Stimulated activated CD8-positive, alpha-beta memory T cell treated with anti-CD3 and anti-CD28 coated beads, Interleukin-4, amount 100 ng/mL, for 24 hours (primary cell): Measurements from ENCODE around the gene NFIX.

Source experiments
- DNase-seq: peaks from one replicate; pipeline ENCODE4 v3.0.0-alpha.2; 2020; ENCODE audit warnings: low read depth

The NFIX gene

DNA sequence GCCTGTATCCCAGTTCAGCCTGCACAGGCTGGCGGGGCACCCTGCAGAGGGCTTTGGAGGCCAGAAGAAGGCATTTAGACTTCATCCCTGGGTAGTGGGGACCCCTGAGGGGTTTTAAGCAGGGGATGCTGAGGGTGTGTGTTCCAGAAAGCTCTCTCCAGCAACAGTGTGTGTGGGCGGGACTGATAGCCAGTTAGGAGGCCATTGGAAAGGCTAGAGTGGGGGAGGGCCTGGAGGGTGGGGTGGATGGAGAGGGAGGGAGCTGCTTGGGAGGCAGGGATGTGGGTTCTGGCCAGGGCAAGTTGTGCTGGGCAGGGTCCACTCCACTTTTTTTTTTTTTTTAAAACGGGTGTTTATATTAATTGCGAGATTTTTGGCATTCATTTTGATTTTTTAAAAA lies 79.1 kb downstream of the NFIX start:
- DNase-seq = no peak

DNA sequence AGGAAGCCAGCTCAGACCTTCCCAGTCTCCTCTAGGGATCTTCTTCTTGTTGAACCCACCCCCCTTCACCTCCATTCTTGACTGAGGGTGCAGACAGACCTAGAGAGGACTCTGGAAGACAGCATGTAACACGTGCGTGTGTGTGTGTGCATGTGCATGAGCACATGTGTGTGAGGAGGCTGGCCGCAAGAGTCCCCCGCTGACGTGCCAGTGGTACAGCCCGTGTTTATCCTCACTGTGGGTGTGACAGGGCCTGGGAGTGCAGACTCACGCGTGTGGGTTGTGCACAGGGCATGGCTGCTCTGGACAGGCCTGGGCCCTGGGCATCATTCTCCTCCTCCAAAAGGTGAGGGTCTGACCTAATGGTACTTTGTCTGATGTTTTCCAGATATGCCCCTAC lies 81.0 kb downstream of the NFIX start:
- DNase-seq = no peak

GRCh38 chr19:13076787-13077186 lies 81.5 kb downstream of the NFIX start:
- DNase-seq = no peak

- DNase-seq = no peak
These were observed 82.0 kb downstream of the NFIX start for GRCh38 chr19:13077240-13077639.

- no peak for DNase-seq
These were observed 83.1 kb downstream of the NFIX start for GRCh38 chr19:13078381-13078780.

GRCh38 chr19:13078897-13079541 lies 83.7 kb downstream of the NFIX start:
- no peak for DNase-seq

- DNase-seq = no peak
These were observed 84.3 kb downstream of the NFIX start for GRCh38 chr19:13079542-13079986.

GRCh38 chr19:13082192-13083007 lies 87.1 kb downstream of the NFIX start:
- no peak for DNase-seq

- no peak for DNase-seq
These were observed 87.7 kb downstream of the NFIX start for GRCh38 chr19:13083008-13083404.

DNA sequence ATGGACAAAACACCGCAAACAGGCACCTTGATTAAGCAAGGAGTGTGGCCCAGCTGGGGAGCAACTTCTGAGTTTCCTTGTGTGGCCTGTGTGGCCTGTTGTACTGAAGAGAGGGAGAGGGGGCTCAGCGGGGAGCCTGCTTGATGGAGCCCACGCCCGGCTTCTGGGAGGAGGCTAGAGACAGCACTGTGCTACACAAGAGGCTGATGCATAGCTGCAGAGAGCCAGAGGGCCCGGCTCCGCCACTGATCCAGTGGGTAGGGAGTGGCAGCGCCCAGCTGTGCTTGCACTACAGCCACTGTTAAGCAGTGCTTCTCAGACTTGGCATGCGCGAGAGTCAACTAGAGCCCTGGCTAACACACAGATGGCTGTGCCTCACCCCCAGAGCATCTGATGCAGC lies 88.4 kb downstream of the NFIX start:
- DNase-seq = no peak

DNA sequence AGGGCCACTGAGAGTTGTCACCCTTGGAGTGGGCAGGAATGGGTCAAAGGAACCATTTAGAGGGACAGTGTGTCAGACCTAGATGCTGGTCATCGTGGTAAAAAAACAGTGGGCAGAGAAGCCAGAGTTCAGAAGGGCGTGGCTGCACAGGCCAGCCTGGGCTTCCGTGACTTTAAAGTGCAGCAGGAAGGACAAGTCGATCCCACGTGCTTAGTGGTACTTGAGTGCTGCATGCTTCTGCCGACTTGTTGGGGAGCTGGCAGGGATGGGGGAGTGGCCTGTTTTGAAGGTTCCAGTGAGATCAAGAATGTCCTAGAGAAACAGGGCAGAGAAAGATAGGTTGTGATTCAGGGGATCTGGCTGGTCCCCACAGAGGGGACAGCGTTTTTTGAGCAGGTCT lies 90.4 kb downstream of the NFIX start:
- no peak for DNase-seq

DNA sequence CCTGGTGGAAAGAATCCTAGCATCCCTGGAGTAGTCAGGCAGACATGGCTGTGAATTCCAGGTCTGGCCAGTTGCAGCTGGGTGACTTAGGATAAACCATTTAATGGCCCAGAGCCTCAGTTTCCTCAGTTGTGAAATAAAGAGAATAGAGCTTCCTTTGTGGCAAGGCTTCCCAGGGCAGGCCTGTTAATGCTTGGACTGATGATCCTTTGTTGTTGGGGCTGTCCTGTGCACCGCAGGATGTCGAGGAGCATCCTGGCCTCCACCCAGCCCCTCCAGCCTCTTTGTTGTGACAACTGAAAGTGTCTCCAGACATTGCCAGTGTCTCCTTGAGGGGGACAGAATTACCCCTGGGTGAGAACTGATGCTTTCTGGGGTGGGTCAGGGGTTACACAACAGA lies 91.1 kb downstream of the NFIX start:
- DNase-seq = no peak

GRCh38 chr19:13087295-13087694 lies 92.0 kb downstream of the NFIX start:
- no peak for DNase-seq

DNA sequence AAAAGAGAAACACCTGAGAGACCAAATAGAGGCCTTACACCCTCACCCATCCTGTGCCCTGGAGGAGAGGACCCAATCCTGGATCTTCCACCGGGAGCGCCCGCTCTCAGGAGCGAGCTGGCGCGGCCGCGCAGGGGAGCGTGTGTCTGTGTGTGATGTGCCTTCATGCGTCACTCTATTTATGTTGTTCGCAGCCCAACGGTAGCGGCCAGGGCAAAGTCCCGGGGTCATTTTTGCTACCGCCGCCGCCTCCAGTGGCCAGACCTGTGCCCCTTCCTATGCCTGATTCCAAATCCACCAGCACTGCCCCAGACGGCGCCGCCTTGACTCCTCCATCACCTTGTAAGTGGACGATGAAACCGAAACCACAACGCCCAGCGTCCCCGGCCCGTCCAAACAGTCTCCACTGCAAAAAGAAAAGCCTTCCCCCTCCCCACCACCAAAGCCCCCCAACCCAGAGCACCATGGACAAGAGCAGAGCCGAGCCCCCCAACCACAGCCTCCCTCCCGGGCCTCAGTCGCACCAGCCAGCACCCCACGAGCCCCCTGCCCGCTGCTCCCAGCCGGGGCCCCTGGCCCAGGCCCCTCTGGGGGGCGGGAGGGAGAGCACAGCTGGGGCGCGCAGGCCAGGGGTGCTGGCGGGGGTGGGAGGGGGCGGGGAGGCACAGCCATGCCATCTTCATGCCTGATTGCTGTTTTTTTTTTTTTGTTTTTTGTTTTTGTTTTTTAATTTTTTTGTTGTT lies 92.7 kb downstream of the NFIX start:
- no peak for DNase-seq

DNA sequence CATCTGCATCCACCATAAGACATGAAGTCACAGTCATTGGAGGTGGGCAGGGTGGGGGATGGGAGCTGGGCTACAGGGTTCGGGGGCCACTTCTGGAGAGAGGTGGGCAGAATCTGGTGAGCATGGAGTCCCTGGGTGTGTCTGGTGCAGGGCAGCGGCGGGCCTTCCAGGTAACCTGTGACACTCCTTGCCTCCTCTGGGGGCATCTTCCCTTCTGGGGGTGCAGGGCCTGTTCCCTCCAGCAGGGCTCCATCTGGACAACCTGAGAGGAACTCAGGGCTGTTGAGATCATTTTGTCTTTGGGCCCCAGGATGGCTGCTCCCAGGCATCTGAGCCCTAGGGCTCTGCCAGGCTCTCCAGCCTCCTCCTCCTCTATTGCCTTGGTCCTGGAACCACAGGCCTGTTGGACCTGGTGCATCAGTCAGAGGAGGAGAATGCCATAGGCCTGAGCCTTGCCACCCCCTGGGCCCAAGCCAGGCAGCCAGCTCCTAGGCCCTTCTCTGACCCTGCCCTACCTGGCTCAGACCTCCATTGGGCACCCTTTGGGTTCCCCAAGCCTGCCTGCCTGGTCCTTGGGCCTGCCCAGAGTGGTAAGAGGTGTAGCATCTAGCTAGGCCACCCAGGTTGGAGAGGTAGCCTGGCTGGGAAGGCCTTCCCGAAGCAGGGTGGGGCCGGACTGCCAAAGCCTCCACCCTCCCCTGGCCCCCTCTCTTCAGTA lies 94.0 kb downstream of the NFIX start:
- DNase-seq = no peak

GRCh38 chr19:13089857-13090507 lies 94.7 kb downstream of the NFIX start:
- no peak for DNase-seq

- DNase-seq = no peak
These were observed 95.4 kb downstream of the NFIX start for GRCh38 chr19:13090511-13091231.

DNA sequence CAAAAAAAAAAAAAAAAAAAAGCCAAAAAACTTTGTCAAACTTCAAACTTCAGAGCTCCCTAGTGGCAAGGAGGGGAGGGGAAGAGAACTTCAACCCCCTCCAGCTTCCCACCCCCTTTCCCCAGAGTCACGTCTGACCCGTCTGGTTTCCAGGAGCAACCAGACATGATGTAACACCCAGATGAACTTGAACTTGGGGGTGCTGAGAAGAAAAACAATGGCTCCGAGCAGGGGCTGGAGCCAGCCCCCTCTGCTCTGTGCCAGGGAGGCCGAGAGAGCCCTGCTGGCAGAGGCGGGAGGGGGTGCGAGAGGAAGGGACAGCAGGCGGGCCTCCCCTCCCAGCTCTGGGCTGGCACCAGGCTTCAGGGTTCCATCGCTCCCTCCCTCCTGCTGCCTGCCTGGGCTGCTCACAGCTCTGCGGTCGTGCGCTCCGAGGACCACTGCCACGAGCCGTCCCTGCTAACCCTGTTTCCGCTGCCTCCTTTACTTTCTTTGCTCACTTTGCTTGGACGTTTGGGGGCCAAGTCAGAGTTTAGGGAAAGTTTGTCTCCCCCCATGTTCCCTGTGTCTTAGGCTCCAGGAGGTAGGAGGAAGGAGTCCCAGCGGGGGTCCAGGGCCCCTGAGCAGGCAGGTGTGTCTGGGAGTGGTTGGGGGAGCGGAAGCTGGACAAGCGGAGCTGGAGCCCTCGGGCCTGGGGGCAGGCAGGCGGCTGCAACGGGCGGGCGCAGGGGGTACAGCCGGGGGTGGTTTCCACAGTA lies 96.3 kb downstream of the NFIX start:
- no peak for DNase-seq

DNA sequence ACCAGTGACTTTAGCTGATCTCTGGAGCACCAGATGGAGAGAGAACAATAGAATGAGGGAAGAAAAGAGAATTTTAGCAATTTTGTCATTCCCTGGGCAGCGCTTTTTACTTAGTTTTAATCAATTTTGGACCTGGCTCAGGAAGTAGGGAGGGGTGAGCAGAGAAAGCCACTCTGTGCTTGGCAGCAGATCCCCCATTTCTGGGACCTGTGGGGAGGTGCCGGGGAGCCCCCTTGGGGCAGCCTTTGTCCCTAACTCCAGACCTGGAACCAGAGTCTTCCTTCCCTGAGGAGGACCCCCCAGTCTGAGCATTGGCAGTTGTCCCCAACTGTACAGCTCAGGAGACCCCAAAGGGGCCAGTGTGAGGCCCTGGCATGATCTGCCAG lies 96.9 kb downstream of the NFIX start:
- no peak for DNase-seq

DNA sequence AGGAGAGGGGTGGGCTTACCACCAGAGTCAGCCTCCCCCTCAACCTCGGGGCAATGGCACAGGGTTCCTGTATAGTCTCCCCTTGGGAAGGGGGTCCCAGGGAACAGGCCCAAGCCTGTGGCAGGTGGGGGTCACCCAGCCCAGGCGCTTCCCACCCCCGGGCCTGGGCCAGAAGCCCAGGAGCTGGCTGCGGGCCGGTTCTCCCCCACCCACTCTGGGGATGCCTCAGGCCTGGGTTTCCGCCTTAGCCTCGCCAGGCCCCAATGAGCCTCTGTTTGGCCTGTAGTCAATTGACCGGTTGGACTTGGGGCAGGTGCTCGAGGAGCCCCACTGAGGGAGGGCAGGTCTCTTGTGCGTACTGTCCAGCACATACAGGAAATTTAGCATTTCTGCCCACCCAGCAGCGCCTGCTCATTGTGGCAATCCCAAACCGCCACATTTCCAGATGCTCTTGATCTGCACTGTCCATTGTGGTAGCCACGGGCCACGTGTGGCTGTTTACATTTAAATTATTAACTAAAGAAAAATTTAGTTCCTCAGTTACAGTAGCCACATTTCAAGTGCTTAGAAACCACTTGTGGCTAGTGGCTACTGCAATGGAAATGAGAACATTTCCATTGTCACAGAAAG lies 97.4 kb downstream of the NFIX start:
- no peak for DNase-seq
